Adrenal gland (tissue), 5 donors: Measurements from ENCODE around the gene PRKAA2.

Experiments used
- POLR2A ChIP-seq, 2 donors: fragments of 450-650 bp; IDR thresholded peaks; one replicate each; pipeline ENCODE4 v1.6.1; 2017; ENCODE audit warnings: antibody characterized with exemption in 2 of 2, mild to moderate bottlenecking in 2 of 2, moderate library complexity in 1 of 2
- TF ChIP-seq, protein P1 (sequence below), 6 experiments: fragments of 450-650 bp in 4 of 6; fragments of 200-600 bp in 2 of 6; sonication (generic) in 1 of 6; IDR thresholded peaks; 1 replicate in 5 of 6; 2 replicates in 1 of 6; pipeline versions ENCODE4 v1.5.1 to v1.8.0; 2016 to 2021; ENCODE audit warnings: antibody characterized with exemption in 6 of 6, mild to moderate bottlenecking in 2 of 6, moderate library complexity in 1 of 6
- donor health status: DM: no; HTN: no; CAD: no.

DNA sequence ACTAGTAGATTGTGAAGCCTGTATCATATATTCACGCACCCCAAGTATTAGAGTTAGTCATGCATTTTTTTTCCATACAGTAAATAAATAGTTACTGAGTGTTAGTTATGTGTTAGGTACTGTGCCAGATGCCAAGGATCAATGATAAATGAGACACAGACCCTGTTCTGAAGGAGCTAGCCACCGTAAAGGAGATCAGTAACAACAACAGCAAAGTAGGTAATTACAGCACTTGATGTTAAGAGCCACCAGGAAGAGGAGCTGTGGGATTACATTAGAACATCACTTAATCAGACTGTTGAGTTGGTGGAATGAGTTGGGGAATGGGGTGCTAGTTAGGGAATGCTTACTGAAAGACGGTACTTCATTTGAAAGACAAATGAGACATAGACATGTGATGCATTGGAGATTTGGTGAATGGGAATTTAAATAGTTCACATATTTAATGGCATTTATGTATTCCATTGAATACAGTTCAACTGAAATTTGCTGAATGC, 21.0 kb downstream of the PRKAA2 start:
- TF ChIP-seq, protein P1, sequence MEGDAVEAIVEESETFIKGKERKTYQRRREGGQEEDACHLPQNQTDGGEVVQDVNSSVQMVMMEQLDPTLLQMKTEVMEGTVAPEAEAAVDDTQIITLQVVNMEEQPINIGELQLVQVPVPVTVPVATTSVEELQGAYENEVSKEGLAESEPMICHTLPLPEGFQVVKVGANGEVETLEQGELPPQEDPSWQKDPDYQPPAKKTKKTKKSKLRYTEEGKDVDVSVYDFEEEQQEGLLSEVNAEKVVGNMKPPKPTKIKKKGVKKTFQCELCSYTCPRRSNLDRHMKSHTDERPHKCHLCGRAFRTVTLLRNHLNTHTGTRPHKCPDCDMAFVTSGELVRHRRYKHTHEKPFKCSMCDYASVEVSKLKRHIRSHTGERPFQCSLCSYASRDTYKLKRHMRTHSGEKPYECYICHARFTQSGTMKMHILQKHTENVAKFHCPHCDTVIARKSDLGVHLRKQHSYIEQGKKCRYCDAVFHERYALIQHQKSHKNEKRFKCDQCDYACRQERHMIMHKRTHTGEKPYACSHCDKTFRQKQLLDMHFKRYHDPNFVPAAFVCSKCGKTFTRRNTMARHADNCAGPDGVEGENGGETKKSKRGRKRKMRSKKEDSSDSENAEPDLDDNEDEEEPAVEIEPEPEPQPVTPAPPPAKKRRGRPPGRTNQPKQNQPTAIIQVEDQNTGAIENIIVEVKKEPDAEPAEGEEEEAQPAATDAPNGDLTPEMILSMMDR (IDR thresholded peaks at IDR 0.05): no peak
- TF ChIP-seq POLR2A (IDR thresholded peaks at IDR 0.05): no peak
